ENCODE results near the gene DHRS4L2. TPM values are rescaled to one million over a fixed set of nuclear protein-coding genes. Genes with fewer than 3 reads are reported as not detected.

Gene DHRS4L2
- total RNA-seq, 2 donors from 2014 or later = 15.8 to 17.9 TPM

DNA sequence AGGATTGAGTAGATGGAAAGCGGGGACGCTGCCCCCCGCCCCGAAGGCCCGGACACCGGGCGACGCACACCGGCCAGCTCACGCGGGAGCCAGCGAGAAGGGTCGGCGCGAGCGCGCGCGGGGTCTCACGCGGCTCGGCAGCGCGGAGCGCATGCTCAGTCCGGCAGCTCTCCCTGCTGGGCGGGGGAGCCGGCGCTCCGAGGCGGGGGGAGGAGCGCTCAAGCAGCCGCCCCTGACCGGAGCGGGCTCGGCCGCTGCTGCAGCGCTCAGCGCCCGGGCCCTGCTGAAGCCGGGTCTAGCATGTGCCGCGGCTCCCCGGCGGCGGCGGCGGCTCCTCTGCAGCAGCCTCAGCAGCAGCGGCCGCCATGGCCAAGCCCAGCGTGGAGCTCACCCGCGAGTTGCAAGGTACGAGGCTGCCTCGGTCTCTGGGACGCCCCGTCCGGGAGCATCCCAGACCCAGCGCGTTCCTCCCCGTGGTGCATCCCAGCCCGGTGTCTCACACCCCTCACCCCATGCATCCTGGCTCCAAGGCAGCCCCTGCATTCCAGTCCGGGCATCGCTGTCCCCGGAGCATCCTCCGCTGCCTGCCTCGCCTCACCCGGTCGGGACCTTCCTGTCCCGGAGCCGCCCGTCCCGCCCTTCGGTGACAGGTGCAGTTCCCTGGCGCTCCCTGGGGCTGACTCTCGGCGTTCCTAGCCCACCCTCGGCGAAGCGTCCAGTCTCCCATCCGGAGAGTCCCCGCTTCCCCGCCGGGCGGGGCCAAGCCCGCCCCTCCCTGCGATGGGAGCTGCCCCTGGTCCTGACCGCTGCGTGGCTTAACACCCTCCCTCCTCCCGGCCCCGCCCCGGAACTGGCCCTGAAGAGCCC is 63.3 kb downstream of the DHRS4L2 start, which contains the start of gene CARMIL3:
TSS of gene CARMIL3 (plus strand) at position 221 of the 867 bp plus-strand sequence. CDS start at position 366, 145 bp downstream.
- Mint-ChIP-seq H3K27me3 (peaks cover 6% of the 10 kb centered on the region), H3K9me3 (no peaks in the 10 kb centered on the region), H3K4me3 (peak within 1 kb of the TSS; percentile 79), H3K4me1 (peaks cover 15% of the 10 kb centered on the region), H3K36me3 (ENCODE audit: low read depth) (no peaks in the 10 kb centered on the region), H3K27ac (peak within 1 kb of the TSS; percentile 61)
- ATAC-seq (replicated peaks) = peak; percentile 68

GRCh38 chr14:24052656-24053547 is 64.2 kb downstream of the DHRS4L2 start:
- peak overlapping the region; percentile 79 for H3K4me3 Mint-ChIP-seq
- peaks cover 6% of the 10 kb centered on the region for H3K27me3 Mint-ChIP-seq
- no peaks in the 10 kb centered on the region for H3K9me3 Mint-ChIP-seq
- peak; percentile 88 for ATAC-seq (replicated peaks)
- no peaks in the 10 kb centered on the region for H3K36me3 Mint-ChIP-seq (ENCODE audit: low read depth)
- peaks cover 15% of the 10 kb centered on the region for H3K4me1 Mint-ChIP-seq
- H3K27ac Mint-ChIP-seq = peak overlapping the region; percentile 61

DNA sequence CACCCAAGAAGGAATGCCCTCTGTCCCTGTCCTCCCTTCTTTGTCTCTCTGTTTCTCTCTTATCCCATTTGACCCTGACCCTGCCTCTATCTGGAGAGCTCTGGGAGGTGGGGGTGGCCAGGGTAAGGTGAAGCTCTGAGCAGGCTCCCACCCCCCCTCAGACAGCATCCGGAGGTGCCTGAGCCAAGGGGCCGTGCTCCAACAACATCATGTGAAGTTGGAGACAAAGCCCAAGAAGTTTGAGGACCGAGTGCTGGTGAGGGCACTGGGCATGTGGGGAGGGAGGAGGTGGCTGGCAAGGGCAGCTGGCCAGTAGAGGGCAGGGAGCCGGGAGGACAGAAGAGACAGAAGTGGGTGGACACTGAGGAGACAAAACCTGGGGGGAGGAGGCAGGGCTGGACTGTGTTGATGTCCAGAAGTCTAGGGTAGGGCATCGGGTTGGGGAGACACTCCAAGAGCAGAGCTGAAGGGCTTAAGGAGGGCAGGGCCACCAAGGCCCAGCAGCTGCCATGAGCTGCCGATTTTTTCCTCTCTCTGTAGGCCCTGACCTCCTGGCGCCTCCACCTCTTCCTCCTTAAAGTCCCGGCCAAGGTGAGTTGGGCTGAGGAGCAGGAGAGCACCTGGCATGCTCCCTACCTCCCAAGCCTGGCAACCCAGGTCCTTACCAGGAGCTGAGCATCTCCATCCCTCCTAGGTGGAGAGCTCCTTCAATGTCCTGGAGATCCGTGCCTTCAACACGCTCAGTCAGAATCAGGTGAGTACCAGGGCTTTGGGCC is 65.0 kb downstream of the DHRS4L2 start:
- H3K4me3 Mint-ChIP-seq = peak overlapping the region; percentile 79

GRCh38 chr14:24054324-24054641 is 65.6 kb downstream of the DHRS4L2 start:
- Mint-ChIP-seq H3K4me1 (peaks cover 20% of the 10 kb centered on the region), H3K36me3 (ENCODE audit: low read depth) (no peaks in the 10 kb centered on the region)

More for the DNA sequence above, 65.0 kb downstream of the DHRS4L2 start:
- peaks cover 20% of the 10 kb centered on the region for H3K4me1 Mint-ChIP-seq
- H3K27ac Mint-ChIP-seq = peak overlapping the region; percentile 61
- no peaks in the 10 kb centered on the region for H3K9me3 Mint-ChIP-seq
- peaks cover 6% of the 10 kb centered on the region for H3K27me3 Mint-ChIP-seq
- no peak for ATAC-seq (replicated peaks)
- no peaks in the 10 kb centered on the region for H3K36me3 Mint-ChIP-seq (ENCODE audit: low read depth)

GRCh38 chr14:24054646-24055045 is 65.9 kb downstream of the DHRS4L2 start:
- no peaks in the 10 kb centered on the region for H3K9me3 Mint-ChIP-seq
- peaks cover 20% of the 10 kb centered on the region for H3K4me1 Mint-ChIP-seq

More at GRCh38 chr14:24054324-24054641, 65.6 kb downstream of the DHRS4L2 start:
- Mint-ChIP-seq H3K27me3 (peaks cover 3% of the 10 kb centered on the region), H3K9me3 (no peaks in the 10 kb centered on the region), H3K27ac (no peak overlapping the region), H3K4me3 (peak overlapping the region; percentile 79)
- ATAC-seq (replicated peaks) = no peak

More at GRCh38 chr14:24054646-24055045, 65.9 kb downstream of the DHRS4L2 start:
- Mint-ChIP-seq H3K27ac (no peak overlapping the region), H3K27me3 (peaks cover 2% of the 10 kb centered on the region), H3K4me3 (no peak overlapping the region), H3K36me3 (ENCODE audit: low read depth) (no peaks in the 10 kb centered on the region)
- ATAC-seq (replicated peaks) = no peak

Other genes starting within 250 kb of the DHRS4L2 start
- gene DHRS4, start 35.2 kb upstream of the DHRS4L2 start, total RNA-seq = 10 to 100 TPM; 14.6 to 15.0 TPM
- gene CARMIL3, start 63.1 kb downstream of the DHRS4L2 start, total RNA-seq = 1 to 10 TPM; 2.1 to 4.2 TPM
- not detected for gene CPNE6, start 82.6 kb downstream of the DHRS4L2 start, total RNA-seq
- 10 to 100 TPM; 31.4 to 57.6 TPM for gene PCK2, start 105.4 kb downstream of the DHRS4L2 start, total RNA-seq
- 10 to 100 TPM; 72.4 to 94.8 TPM for gene DCAF11, start 125.8 kb downstream of the DHRS4L2 start, total RNA-seq
- gene NRL, start 126.0 kb downstream of the DHRS4L2 start, total RNA-seq = 1 to 10 TPM; 1.7 to 2.5 TPM
- gene FITM1, start 141.7 kb downstream of the DHRS4L2 start, total RNA-seq = under 1 TPM in 1 of 2 donors, not detected in 1; 0.58 TPM
- gene PSME1, start 147.3 kb downstream of the DHRS4L2 start, total RNA-seq = 100 to 1,000 TPM; 361 to 375 TPM
- gene EMC9, start 152.7 kb downstream of the DHRS4L2 start, total RNA-seq = 10 to 100 TPM; 31.0 to 43.8 TPM
- 100 to 1,000 TPM; 339 to 489 TPM for gene PSME2, start 157.7 kb downstream of the DHRS4L2 start, total RNA-seq
- 10 to 100 TPM; 56.6 to 86.7 TPM for gene RNF31, start 158.6 kb downstream of the DHRS4L2 start, total RNA-seq
- gene IRF9, start 172.3 kb downstream of the DHRS4L2 start, total RNA-seq = 100 to 1,000 TPM; 106 to 190 TPM
- 10 to 100 TPM; 35.7 to 58.8 TPM for gene REC8, start 183.2 kb downstream of the DHRS4L2 start, total RNA-seq
- gene IPO4, start 199.9 kb downstream of the DHRS4L2 start, total RNA-seq = 10 to 100 TPM; 34.0 to 78.7 TPM
- gene TM9SF1, start 206.5 kb downstream of the DHRS4L2 start, total RNA-seq = 10 to 100 TPM; 28.6 to 33.4 TPM
- gene TSSK4, start 216.8 kb downstream of the DHRS4L2 start, total RNA-seq = under 1 TPM in 1 of 2 donors, not detected in 1; 0.82 TPM
- 10 to 100 TPM; 62.8 to 69.8 TPM for gene CHMP4A, start 224.6 kb downstream of the DHRS4L2 start, total RNA-seq
- 1 to 10 TPM; 4.0 to 7.1 TPM for gene MDP1, start 227.1 kb downstream of the DHRS4L2 start, total RNA-seq
- 100 to 1,000 TPM; 128 to 243 TPM for gene NEDD8, start 243.4 kb downstream of the DHRS4L2 start, total RNA-seq
- 10 to 100 TPM; 73.2 to 85.0 TPM for gene GMPR2, start 244.0 kb downstream of the DHRS4L2 start, total RNA-seq

Measured in activated T-helper 17 cell treated with anti-CD3 and anti-CD28 coated beads, Interleukin-2, amount 50 U/mL, for 72 hours (primary cell).